ENCODE results near the gene HSP90AB1. TPM values are rescaled to one million over a fixed set of nuclear protein-coding genes. Genes with fewer than 3 reads are reported as not detected.

Gene HSP90AB1
- total RNA-seq, 1 donor from 2014 or later = 509 TPM

GRCh38 chr6:44248579-44248978 lies 1.7 kb downstream of the HSP90AB1 start:
- no peaks in the 10 kb centered on the region for H3K27me3 Mint-ChIP-seq (ENCODE audit: unreplicated experiment)
- peak overlapping the region; percentile 96 for H3K27ac Mint-ChIP-seq (ENCODE audit: unreplicated experiment)
- H3K36me3 Mint-ChIP-seq (ENCODE audit: unreplicated experiment) = peaks cover 49% of the 10 kb centered on the region

GRCh38 chr6:44249082-44249748 lies 2.3 kb downstream of the HSP90AB1 start:
- no peak overlapping the region for H3K27ac Mint-ChIP-seq (ENCODE audit: unreplicated experiment)
- no peak for TF ChIP-seq CTCF (IDR thresholded peaks at IDR 0.05)
- peaks cover 52% of the 10 kb centered on the region for H3K36me3 Mint-ChIP-seq (ENCODE audit: unreplicated experiment)
- H3K9me3 Mint-ChIP-seq (ENCODE audit: unreplicated experiment) = no peaks in the 10 kb centered on the region
- H3K27me3 Mint-ChIP-seq (ENCODE audit: unreplicated experiment) = no peaks in the 10 kb centered on the region
- peak overlapping the region; percentile 93 for H3K4me3 Mint-ChIP-seq (ENCODE audit: unreplicated experiment)
- H3K4me1 Mint-ChIP-seq (ENCODE audit: unreplicated experiment) = peaks cover 45% of the 10 kb centered on the region
- DNase-seq (ENCODE audit: extremely low spot score, unreplicated experiment) = no peak

More at GRCh38 chr6:44248579-44248978, 1.7 kb downstream of the HSP90AB1 start:
- H3K4me3 Mint-ChIP-seq (ENCODE audit: unreplicated experiment) = peak overlapping the region; percentile 93
- H3K4me1 Mint-ChIP-seq (ENCODE audit: unreplicated experiment) = peaks cover 39% of the 10 kb centered on the region
- H3K9me3 Mint-ChIP-seq (ENCODE audit: unreplicated experiment) = no peaks in the 10 kb centered on the region
- no peak for TF ChIP-seq CTCF (IDR thresholded peaks at IDR 0.05)
- DNase-seq (ENCODE audit: extremely low spot score, unreplicated experiment) = no peak

GRCh38 chr6:44250067-44250717 lies 3.3 kb downstream of the HSP90AB1 start:
- Mint-ChIP-seq H3K36me3 (ENCODE audit: unreplicated experiment) (peaks cover 61% of the 10 kb centered on the region), H3K27ac (ENCODE audit: unreplicated experiment) (no peak overlapping the region), H3K4me3 (ENCODE audit: unreplicated experiment) (no peak overlapping the region), H3K27me3 (ENCODE audit: unreplicated experiment) (no peaks in the 10 kb centered on the region), H3K9me3 (ENCODE audit: unreplicated experiment) (no peaks in the 10 kb centered on the region), H3K4me1 (ENCODE audit: unreplicated experiment) (peaks cover 53% of the 10 kb centered on the region)
- TF ChIP-seq CTCF (IDR thresholded peaks at IDR 0.05) = no peak
- no peak for DNase-seq (ENCODE audit: extremely low spot score, unreplicated experiment)

- Mint-ChIP-seq H3K4me3 (ENCODE audit: unreplicated experiment) (no peak overlapping the region), H3K36me3 (ENCODE audit: unreplicated experiment) (peaks cover 62% of the 10 kb centered on the region), H3K27me3 (ENCODE audit: unreplicated experiment) (no peaks in the 10 kb centered on the region), H3K27ac (ENCODE audit: unreplicated experiment) (no peak overlapping the region), H3K4me1 (ENCODE audit: unreplicated experiment) (peaks cover 53% of the 10 kb centered on the region), H3K9me3 (ENCODE audit: unreplicated experiment) (no peaks in the 10 kb centered on the region)
- TF ChIP-seq CTCF (IDR thresholded peaks at IDR 0.05) = no peak
- DNase-seq (ENCODE audit: extremely low spot score, unreplicated experiment) = no peak
Measured at GRCh38 chr6:44250718-44251123, 3.8 kb downstream of the HSP90AB1 start.

Measured in osteocyte (in vitro differentiated cells).